Mesodermal cell (in vitro differentiated cells): ENCODE data around the gene TM9SF1. TPM values are rescaled to one million over a fixed set of nuclear protein-coding genes. Genes with fewer than 3 reads are reported as not detected.

Experiments used
- H3K27ac ChIP-seq: 2 replicates; pipeline ENCODE4 v1.7.0; 2013; ENCODE audit warnings: mild to moderate bottlenecking, low read depth, low read length, moderate library complexity; ENCODE audit not compliant: severe bottlenecking
- H3K36me3 ChIP-seq: 2 replicates; pipeline ENCODE4 v1.7.1; 2013; ENCODE audit warnings: mild to moderate bottlenecking, low read length, moderate library complexity; ENCODE audit not compliant: control insufficient read depth, insufficient read depth
- H3K4me1 ChIP-seq: one replicate; pipeline ENCODE4 v1.7.1; 2013; ENCODE audit warnings: mild to moderate bottlenecking, low read length; ENCODE audit not compliant: insufficient read depth, control insufficient read depth, poor library complexity, severe bottlenecking
- H3K4me3 ChIP-seq: 2 replicates; pipeline ENCODE4 v1.7.0; 2013; ENCODE audit warnings: low read length, control low read depth, mild to moderate bottlenecking; ENCODE audit not compliant: insufficient read depth, poor library complexity, severe bottlenecking; ENCODE audit errors: extremely low read depth
- H3K9me3 ChIP-seq: 2 replicates; pipeline ENCODE4 v1.7.1; 2013; ENCODE audit warnings: mild to moderate bottlenecking, low read length, moderate library complexity; ENCODE audit not compliant: control insufficient read depth
- WGBS, 2 experiments: methylation state at CpG; one replicate each; pipeline ENCODE4 v1.1.5; 2013; ENCODE audit warnings: missing lambda C conversion rate in 2 of 2; ENCODE audit not compliant: insufficient coverage in 2 of 2; 5-methylcytosine and 5-hydroxymethylcytosine counted together
- polyA plus RNA-seq, 2 experiments: library from polyadenylated mRNA; stranded (reverse); fragments of 50-300 nt; gene quantifications; one replicate each; pipeline ENCODE4 v1.2.3, GENCODE V29; 2013

Gene TM9SF1
- 42.1 TPM for polyA plus RNA-seq (2013, experiment 1 of 2)
- polyA plus RNA-seq (2013, experiment 2 of 2): 37.1 TPM

- Histone ChIP-seq H3K9me3 (no peaks in the 10 kb centered on the region), H3K27ac (peak within 1 kb of the TSS; percentile 98), H3K36me3 (peaks cover 48% of the 10 kb centered on the region), H3K4me1 (peaks cover 3% of the 10 kb centered on the region), H3K4me3 (peak within 1 kb of the TSS; percentile 78)
- 1% methylated on average over 75 to 78 of the region's 89 CpGs for WGBS, 2 experiments
Observed at GRCh38 chr14:24195186-24196070, at the start of gene TM9SF1. Gene TM9SF1, minus strand, starts transcription at chr14:24195441. Its CDS starts 422 bp downstream, at chr14:24195019.

- peak overlapping the region; percentile 53 for H3K4me3 ChIP-seq
- peak overlapping the region; percentile 99 for H3K27ac ChIP-seq
- peaks cover 29% of the 10 kb centered on the region for H3K36me3 ChIP-seq
- WGBS, 2 experiments: 55 to 67% methylated on average over 7 to 8 of the region's 10 CpGs
- no peaks in the 10 kb centered on the region for H3K9me3 ChIP-seq
- peaks cover 20% of the 10 kb centered on the region for H3K4me1 ChIP-seq
Observed at GRCh38 chr14:24243336-24243836, 48.1 kb upstream of the TM9SF1 start.

- WGBS, 2 experiments: 4% methylated on average over 38 to 39 of the region's 39 CpGs
- H3K4me3 ChIP-seq: peak overlapping the region; percentile 53
- peaks cover 43% of the 10 kb centered on the region for H3K36me3 ChIP-seq
- peaks cover 20% of the 10 kb centered on the region for H3K4me1 ChIP-seq
- no peaks in the 10 kb centered on the region for H3K9me3 ChIP-seq
- peak overlapping the region; percentile 99 for H3K27ac ChIP-seq
Observed at GRCh38 chr14:24241829-24242443, 46.7 kb upstream of the TM9SF1 start.

GRCh38 chr14:24240110-24240918 lies 45.1 kb upstream of the TM9SF1 start:
- 91 to 97% methylated on average over 6 to 7 of the region's 9 CpGs for WGBS, 2 experiments
- Histone ChIP-seq H3K27ac (no peak overlapping the region), H3K9me3 (no peaks in the 10 kb centered on the region), H3K36me3 (peaks cover 59% of the 10 kb centered on the region), H3K4me3 (no peak overlapping the region), H3K4me1 (peaks cover 20% of the 10 kb centered on the region)

GRCh38 chr14:24238527-24239037 lies 43.3 kb upstream of the TM9SF1 start:
- WGBS, 2 experiments: 93 to 94% methylated on average over 5 of the region's 5 CpGs
- Histone ChIP-seq H3K4me1 (peaks cover 22% of the 10 kb centered on the region), H3K36me3 (peaks cover 74% of the 10 kb centered on the region), H3K9me3 (no peaks in the 10 kb centered on the region), H3K27ac (no peak overlapping the region), H3K4me3 (no peak overlapping the region)

- Histone ChIP-seq H3K4me1 (peaks cover 26% of the 10 kb centered on the region), H3K36me3 (peaks cover 74% of the 10 kb centered on the region), H3K9me3 (no peaks in the 10 kb centered on the region), H3K27ac (no peak overlapping the region), H3K4me3 (no peak overlapping the region)
- WGBS, 2 experiments: 91 to 100% methylated on average over 3 to 4 of the region's 5 CpGs
Observed at GRCh38 chr14:24238123-24238522, 42.9 kb upstream of the TM9SF1 start.

- peaks cover 74% of the 10 kb centered on the region for H3K36me3 ChIP-seq
- WGBS, 2 experiments: 100% methylated on average over 1 to 2 of the region's 2 CpGs
- H3K27ac ChIP-seq: no peak overlapping the region
Observed at GRCh38 chr14:24237463-24237955, 42.3 kb upstream of the TM9SF1 start.

GRCh38 chr14:24236689-24237462 lies 41.6 kb upstream of the TM9SF1 start:
- Histone ChIP-seq H3K36me3 (peaks cover 74% of the 10 kb centered on the region), H3K4me1 (peaks cover 26% of the 10 kb centered on the region), H3K4me3 (no peak overlapping the region), H3K27ac (no peak overlapping the region), H3K9me3 (no peaks in the 10 kb centered on the region)
- 98 to 100% methylated on average over 2 to 6 of the region's 6 CpGs for WGBS, 2 experiments

More at GRCh38 chr14:24237463-24237955, 42.3 kb upstream of the TM9SF1 start:
- peaks cover 26% of the 10 kb centered on the region for H3K4me1 ChIP-seq
- H3K4me3 ChIP-seq: no peak overlapping the region
- no peaks in the 10 kb centered on the region for H3K9me3 ChIP-seq

GRCh38 chr14:24235804-24236688 lies 40.8 kb upstream of the TM9SF1 start:
- Histone ChIP-seq H3K27ac (no peak overlapping the region), H3K36me3 (peaks cover 72% of the 10 kb centered on the region), H3K9me3 (no peaks in the 10 kb centered on the region), H3K4me1 (peaks cover 20% of the 10 kb centered on the region), H3K4me3 (no peak overlapping the region)
- WGBS, 2 experiments: 91 to 100% methylated on average over 3 to 4 of the region's 5 CpGs
